DND-41 (cell line): Measurements from ENCODE around the gene PRTFDC1.

Experiments
- ATAC-seq: fragments of 200-7000 bp; cut with Tn5 transposase; 3 replicates; pipeline ENCODE4 v1.9.1; 2021; ENCODE audit warnings: low read depth; ENCODE audit not compliant: insufficient read depth
- DNase-seq: peaks from one replicate; pipeline ENCODE4 v3.0.0-alpha.2; 2020
- H2AFZ ChIP-seq: 2 replicates; pipeline ENCODE4 v1.6.0; 2012; ENCODE audit warnings: low read depth, low read length
- H3K27ac ChIP-seq: 2 replicates; pipeline ENCODE4 v1.5.1; 2012; ENCODE audit warnings: low read length, inconsistent platforms
- H3K27me3 ChIP-seq: fragments of 200-600 bp; sonication (generic); 2 replicates; pipeline ENCODE4 v1.6.0; 2012; ENCODE audit warnings: low read length, mild to moderate bottlenecking, inconsistent platforms; ENCODE audit not compliant: insufficient read depth, poor library complexity
- H3K36me3 ChIP-seq: 2 replicates; pipeline ENCODE4 v1.5.1; 2012; ENCODE audit warnings: low read length, inconsistent platforms; ENCODE audit not compliant: insufficient read depth
- H3K4me1 ChIP-seq: 2 replicates; pipeline ENCODE4 v1.5.1; 2012; ENCODE audit warnings: mild to moderate bottlenecking, low read length; ENCODE audit not compliant: insufficient read depth
- H3K4me2 ChIP-seq: 2 replicates; pipeline ENCODE4 v1.6.0; 2012; ENCODE audit warnings: mild to moderate bottlenecking, moderate library complexity, low read length, inconsistent platforms; ENCODE audit not compliant: insufficient read depth
- H3K4me3 ChIP-seq, 2 experiments: fragments of 200-600 bp in 1 of 2; shearing (Covaris generic) in 1 of 2; 2 replicates each; pipeline ENCODE4 v1.5.1; 2012 to 2016; ENCODE audit warnings: inconsistent platforms in 2 of 2, low read length in 2 of 2, mild to moderate bottlenecking in 2 of 2, low read depth in 1 of 2, moderate library complexity in 1 of 2
- H3K79me2 ChIP-seq: 2 replicates; pipeline ENCODE4 v1.6.0; 2012; ENCODE audit warnings: low read length, inconsistent platforms; ENCODE audit not compliant: insufficient read depth
- H3K9ac ChIP-seq: 2 replicates; pipeline ENCODE4 v1.6.0; 2012; ENCODE audit warnings: low read depth, mild to moderate bottlenecking, inconsistent platforms, low read length, moderate library complexity
- H3K9me3 ChIP-seq: 2 replicates; pipeline ENCODE4 v1.5.1; 2012; ENCODE audit warnings: low read length, moderate library complexity, mild to moderate bottlenecking, inconsistent platforms; ENCODE audit not compliant: insufficient read depth, severe bottlenecking
- H4K20me1 ChIP-seq: 2 replicates; pipeline ENCODE4 v1.6.0; 2012; ENCODE audit warnings: low read length; ENCODE audit not compliant: insufficient read depth
- CTCF ChIP-seq: IDR thresholded peaks from 2 replicates; pipeline ENCODE4 v1.5.1; 2012; ENCODE audit warnings: borderline replicate concordance, low read length, moderate library complexity, mild to moderate bottlenecking; ENCODE audit not compliant: poor library complexity, severe bottlenecking; ENCODE audit errors: extremely low read depth
- EZH2 ChIP-seq: IDR thresholded peaks from 3 replicates; pipeline ENCODE4 v1.6.1; 2012; ENCODE audit warnings: borderline replicate concordance, low read depth, mild to moderate bottlenecking, moderate library complexity, low read length, inconsistent platforms; ENCODE audit not compliant: severe bottlenecking

The PRTFDC1 gene

GRCh38 chr10:24979685-24980084 lies 27.3 kb upstream of the PRTFDC1 start:
- Histone ChIP-seq H3K4me3 (no peak overlapping the region), H3K4me2 (no peak overlapping the region), H3K79me2 (no peaks in the 10 kb centered on the region), H3K27me3 (no peaks in the 10 kb centered on the region), H3K9me3 (no peaks in the 10 kb centered on the region), H4K20me1 (no peaks in the 10 kb centered on the region), H3K9ac (no peak overlapping the region), H3K27ac (no peak overlapping the region), H3K36me3 (no peaks in the 10 kb centered on the region), H3K4me1 (no peaks in the 10 kb centered on the region), H2AFZ (no peak overlapping the region)
- DNase-seq (no peak), ATAC-seq (no peak)
- TF ChIP-seq CTCF (no peak), EZH2 (no peak)

- no peaks in the 10 kb centered on the region for H3K79me2 ChIP-seq
- no peaks in the 10 kb centered on the region for H3K4me1 ChIP-seq
- H3K9me3 ChIP-seq, result no peaks in the 10 kb centered on the region
- H3K4me3 ChIP-seq, result no peak overlapping the region
- H3K27ac ChIP-seq, result no peak overlapping the region
- no peaks in the 10 kb centered on the region for H4K20me1 ChIP-seq
- H3K9ac ChIP-seq, result no peak overlapping the region
- no peak for ATAC-seq
- no peak overlapping the region for H2AFZ ChIP-seq
- no peaks in the 10 kb centered on the region for H3K27me3 ChIP-seq
- H3K36me3 ChIP-seq, result no peaks in the 10 kb centered on the region
- no peak for TF ChIP-seq CTCF
- no peak for TF ChIP-seq EZH2
- no peak overlapping the region for H3K4me2 ChIP-seq
- DNase-seq, result no peak
Observed at GRCh38 chr10:24974976-24975375, 22.6 kb upstream of the PRTFDC1 start.

GRCh38 chr10:24973163-24973562 lies 20.8 kb upstream of the PRTFDC1 start:
- no peaks in the 10 kb centered on the region for H3K27me3 ChIP-seq
- H4K20me1 ChIP-seq, result no peaks in the 10 kb centered on the region
- DNase-seq, result no peak
- no peak for ATAC-seq
- H2AFZ ChIP-seq, result no peak overlapping the region
- H3K4me3 ChIP-seq, result no peak overlapping the region
- H3K36me3 ChIP-seq, result no peaks in the 10 kb centered on the region
- H3K9me3 ChIP-seq, result no peaks in the 10 kb centered on the region
- TF ChIP-seq CTCF (no peak), EZH2 (no peak)
- H3K79me2 ChIP-seq, result no peaks in the 10 kb centered on the region
- H3K27ac ChIP-seq, result no peak overlapping the region
- H3K4me2 ChIP-seq, result no peak overlapping the region
- H3K9ac ChIP-seq, result no peak overlapping the region
- H3K4me1 ChIP-seq, result no peaks in the 10 kb centered on the region

GRCh38 chr10:24971374-24971773 lies 19.0 kb upstream of the PRTFDC1 start:
- DNase-seq (no peak), ATAC-seq (no peak)
- Histone ChIP-seq H3K9me3 (no peaks in the 10 kb centered on the region), H3K36me3 (no peaks in the 10 kb centered on the region), H3K4me1 (no peaks in the 10 kb centered on the region), H3K4me3 (no peak overlapping the region), H2AFZ (no peak overlapping the region), H3K79me2 (no peaks in the 10 kb centered on the region), H3K9ac (no peak overlapping the region), H3K27ac (no peak overlapping the region), H3K27me3 (no peaks in the 10 kb centered on the region), H3K4me2 (no peak overlapping the region), H4K20me1 (no peaks in the 10 kb centered on the region)
- TF ChIP-seq CTCF (no peak), EZH2 (no peak)
